Stomach (tissue), 9 donors: ENCODE results near the gene MYBPH. TPM values are rescaled to one million over a fixed set of nuclear protein-coding genes. Genes with fewer than 3 reads are reported as not detected.

Experiments used
- DNase-seq, 2 donors: peaks; one replicate each; pipeline versions ENCODE4 v3.0.0 to v3.0.0-alpha.2; 2013 to 2019
- H3K27ac ChIP-seq, 5 donors: fragments of 200-600 bp in 4 of 5; sonication (generic) in 4 of 5; one replicate each; pipeline ENCODE4 v1.5.1; 2013 to 2019; ENCODE audit warnings: mild to moderate bottlenecking in 1 of 5, moderate library complexity in 1 of 5
- H3K27me3 ChIP-seq, 3 donors: fragments of 200-600 bp; sonication (generic); one replicate each; pipeline ENCODE4 v1.5.1; 2017 to 2019; ENCODE audit warnings: mixed run types in 1 of 3
- H3K36me3 ChIP-seq, 4 donors: fragments of 200-600 bp; sonication (generic); 1 replicate in 3 of 4; 2 replicates in 1 of 4; pipeline ENCODE4 v1.5.1; 2016 to 2019
- H3K4me1 ChIP-seq, 4 donors: fragments of 200-600 bp; sonication (generic); one replicate each; pipeline ENCODE4 v1.5.1; 2016 to 2019
- H3K4me3 ChIP-seq, 4 donors: fragments of 200-600 bp; sonication (generic) in 3 of 4; one replicate each; pipeline ENCODE4 v1.5.1; 2016 to 2019; ENCODE audit warnings: mild to moderate bottlenecking in 1 of 4
- H3K9me3 ChIP-seq, 4 donors: fragments of 200-600 bp; sonication (generic); one replicate each; pipeline ENCODE4 v1.5.1; 2016 to 2019
- EP300 ChIP-seq: sonication (generic); formaldehyde crosslinking; IDR thresholded peaks from one replicate; pipeline ENCODE4 v1.6.1; 2017; ENCODE audit warnings: antibody characterized with exemption
- POLR2A ChIP-seq, 4 donors: fragments of 450-650 bp; IDR thresholded peaks; one replicate each; pipeline ENCODE4 v1.6.1; 2016; ENCODE audit warnings: antibody characterized with exemption in 4 of 4, control low read depth in 2 of 4, mild to moderate bottlenecking in 1 of 4, moderate library complexity in 1 of 4
- POLR2AphosphoS5 ChIP-seq, 3 donors: sonication (generic); formaldehyde crosslinking; IDR thresholded peaks; one replicate each; pipeline ENCODE4 v1.6.1; 2016; ENCODE audit warnings: antibody characterized with exemption in 3 of 3
- WGBS, 5 donors: extraction: QIAGEN DNeasy Blood & Tissue Kit in 3 of 5; methylation state at CpG; one replicate each; pipeline versions ENCODE4 v1.1.5 to v1.1.7; 2013 to 2018; 5-methylcytosine and 5-hydroxymethylcytosine counted together
- intact Hi-C: fragments of 100-400 bp; cut with DNase I; formaldehyde crosslinking; loops from one replicate; pipeline ENCODE4 v1.15.1; 2023; ENCODE audit warnings: low total_unique reads
- polyA plus RNA-seq, 3 donors: library from polyadenylated mRNA; stranded (reverse); fragments of 200-250 nt; gene quantifications; one replicate each; pipeline ENCODE4 v1.2.3, GENCODE V29; 2013
- total RNA-seq, 5 donors: library from RNA; depleted of rRNA; stranded (reverse); fragments of >200 nt; gene quantifications; one replicate each; pipeline versions ENCODE4 v1.1.0 to v1.2.3, GENCODE V29; 2014 to 2016
- TF ChIP-seq, protein P1 (sequence below), 7 experiments: fragments of 450-650 bp in 4 of 7; fragments of 200-600 bp in 3 of 7; sonication (generic) in 3 of 7; IDR thresholded peaks; one replicate each; pipeline ENCODE4 v1.5.1; 2016 to 2019; ENCODE audit warnings: antibody characterized with exemption in 7 of 7, control low read depth in 2 of 7, mild to moderate bottlenecking in 1 of 7
- donor health status: healthy with polysubstance abuse.
- donor health status: Bipolar disorder and iron deficiency.
- donor health status: healthy.

Gene MYBPH
- total and polyA plus RNA-seq, 8 donors = 0.05 to 0.19 TPM; not detected in 6

DNA sequence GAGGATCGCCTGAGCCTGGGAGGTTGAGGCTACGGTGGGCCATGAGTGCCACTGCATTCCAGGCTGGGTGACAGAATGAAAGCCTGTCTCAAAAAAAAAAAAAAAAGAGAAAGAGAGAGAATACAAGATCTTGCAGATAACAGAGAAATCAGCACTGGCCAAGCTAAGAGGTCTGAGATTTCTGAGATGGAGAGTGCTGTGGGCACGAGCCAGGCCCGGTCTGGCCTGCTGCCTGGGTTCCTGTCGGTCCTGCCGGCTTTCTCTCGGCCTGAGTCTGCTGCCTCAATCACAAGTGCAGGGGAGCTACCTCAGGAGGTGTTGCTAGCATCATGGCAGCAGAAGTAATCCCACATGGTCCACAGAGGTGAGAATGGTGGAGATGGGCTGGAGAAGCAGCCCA lies 29.1 kb downstream of the MYBPH start:
- intact Hi-C loops = no loop called here
- H3K9me3 ChIP-seq = no peaks in the 10 kb centered on the region
- no peaks in the 10 kb centered on the region for H3K4me1 ChIP-seq
- H3K36me3 ChIP-seq = no peaks in the 10 kb centered on the region
- no peak overlapping the region for H3K4me3 ChIP-seq
- no peak for TF ChIP-seq POLR2A (IDR thresholded peaks at IDR 0.05)
- TF ChIP-seq EP300 = no peak
- no peak for TF ChIP-seq POLR2AphosphoS5 (IDR thresholded peaks at IDR 0.05)
- H3K27me3 ChIP-seq = no peaks in the 10 kb centered on the region
- no peak for DNase-seq
- WGBS, 5 donors = 78 to 90% (median 87%) methylated on average over 7 of the region's 7 CpGs
- H3K27ac ChIP-seq = no peak overlapping the region

DNA sequence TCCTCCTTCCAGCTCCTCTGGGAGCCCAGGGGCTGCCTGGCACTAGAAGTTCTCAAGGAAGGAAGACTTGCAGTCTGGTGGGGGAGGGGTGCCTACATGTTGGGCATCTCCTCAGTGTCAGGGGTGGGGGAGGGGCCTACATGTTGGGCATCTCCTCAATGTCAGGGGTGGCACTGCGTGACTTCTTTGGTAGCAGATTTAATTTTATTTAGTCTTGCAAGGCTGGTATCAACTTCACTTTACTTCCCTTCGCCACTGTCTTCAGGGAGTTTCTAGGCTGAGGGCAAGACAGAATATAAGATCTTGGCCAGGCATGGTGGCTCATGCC lies 29.6 kb downstream of the MYBPH start:
- Histone ChIP-seq H3K9me3 (no peaks in the 10 kb centered on the region), H3K36me3 (no peaks in the 10 kb centered on the region), H3K27ac (no peak overlapping the region), H3K27me3 (no peaks in the 10 kb centered on the region), H3K4me3 (no peak overlapping the region), H3K4me1 (no peaks in the 10 kb centered on the region)
- intact Hi-C loops = no loop called here
- no peak for DNase-seq
- whole genome bisulfite sequencing, 5 donors = 82 to 100% (median 92%) methylated on average over 2 of the region's 2 CpGs
- TF ChIP-seq EP300 (no peak), POLR2AphosphoS5 (IDR thresholded peaks at IDR 0.05) (no peak), POLR2A (IDR thresholded peaks at IDR 0.05) (no peak)
- TF ChIP-seq, protein P1, sequence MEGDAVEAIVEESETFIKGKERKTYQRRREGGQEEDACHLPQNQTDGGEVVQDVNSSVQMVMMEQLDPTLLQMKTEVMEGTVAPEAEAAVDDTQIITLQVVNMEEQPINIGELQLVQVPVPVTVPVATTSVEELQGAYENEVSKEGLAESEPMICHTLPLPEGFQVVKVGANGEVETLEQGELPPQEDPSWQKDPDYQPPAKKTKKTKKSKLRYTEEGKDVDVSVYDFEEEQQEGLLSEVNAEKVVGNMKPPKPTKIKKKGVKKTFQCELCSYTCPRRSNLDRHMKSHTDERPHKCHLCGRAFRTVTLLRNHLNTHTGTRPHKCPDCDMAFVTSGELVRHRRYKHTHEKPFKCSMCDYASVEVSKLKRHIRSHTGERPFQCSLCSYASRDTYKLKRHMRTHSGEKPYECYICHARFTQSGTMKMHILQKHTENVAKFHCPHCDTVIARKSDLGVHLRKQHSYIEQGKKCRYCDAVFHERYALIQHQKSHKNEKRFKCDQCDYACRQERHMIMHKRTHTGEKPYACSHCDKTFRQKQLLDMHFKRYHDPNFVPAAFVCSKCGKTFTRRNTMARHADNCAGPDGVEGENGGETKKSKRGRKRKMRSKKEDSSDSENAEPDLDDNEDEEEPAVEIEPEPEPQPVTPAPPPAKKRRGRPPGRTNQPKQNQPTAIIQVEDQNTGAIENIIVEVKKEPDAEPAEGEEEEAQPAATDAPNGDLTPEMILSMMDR (IDR thresholded peaks at IDR 0.05) = no peak

DNA sequence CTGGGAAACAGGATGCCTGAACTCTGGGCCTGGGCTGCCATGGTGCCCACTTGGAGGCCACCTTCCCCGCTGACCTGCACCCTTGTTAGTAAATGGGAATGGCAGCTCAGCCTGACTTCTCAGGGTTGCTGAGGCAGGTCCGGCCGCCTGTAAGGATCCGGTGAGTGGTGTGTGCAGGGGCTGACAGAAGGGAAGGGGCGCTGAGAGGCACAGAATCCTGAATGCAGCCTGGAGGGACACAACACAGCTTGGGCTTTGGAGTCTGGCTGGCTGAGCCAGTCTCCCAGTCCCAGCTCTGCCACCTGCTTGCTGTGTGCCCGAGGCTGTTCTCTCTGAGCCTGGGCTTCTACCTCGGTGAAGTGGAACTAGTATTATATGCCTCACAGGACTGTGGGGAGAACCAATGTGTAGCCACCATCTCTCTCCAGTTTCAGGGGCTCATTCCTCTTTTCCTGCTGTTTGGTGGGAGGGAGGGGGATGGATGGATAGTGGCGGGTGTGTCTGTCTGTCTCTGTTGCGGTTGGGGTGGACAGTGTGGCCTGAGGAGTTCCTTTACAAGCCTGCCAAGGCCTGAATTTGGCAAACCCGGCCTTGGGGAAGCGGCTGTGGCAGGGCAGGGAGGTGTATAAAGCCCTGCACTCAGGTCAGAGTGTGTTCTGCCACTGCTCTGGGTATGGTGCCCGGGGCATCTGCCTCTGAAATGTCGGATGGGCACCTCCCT lies 30.1 kb downstream of the MYBPH start:
- H3K4me3 ChIP-seq = no peak overlapping the region
- no peak for TF ChIP-seq POLR2AphosphoS5 (IDR thresholded peaks at IDR 0.05)
- TF ChIP-seq, protein P1 (IDR thresholded peaks at IDR 0.05) = no peak
- TF ChIP-seq EP300 = no peak
- no peak for TF ChIP-seq POLR2A (IDR thresholded peaks at IDR 0.05)
- WGBS, 5 donors = 85 to 92% (median 90%) methylated on average over 11 to 13 of the region's 13 CpGs
- DNase-seq = no peak
- intact Hi-C loops = no loop called here
- no peaks in the 10 kb centered on the region for H3K9me3 ChIP-seq
- no peaks in the 10 kb centered on the region for H3K4me1 ChIP-seq
- no peaks in the 10 kb centered on the region for H3K27me3 ChIP-seq
- H3K27ac ChIP-seq = no peak overlapping the region
- H3K36me3 ChIP-seq = no peaks in the 10 kb centered on the region

DNA sequence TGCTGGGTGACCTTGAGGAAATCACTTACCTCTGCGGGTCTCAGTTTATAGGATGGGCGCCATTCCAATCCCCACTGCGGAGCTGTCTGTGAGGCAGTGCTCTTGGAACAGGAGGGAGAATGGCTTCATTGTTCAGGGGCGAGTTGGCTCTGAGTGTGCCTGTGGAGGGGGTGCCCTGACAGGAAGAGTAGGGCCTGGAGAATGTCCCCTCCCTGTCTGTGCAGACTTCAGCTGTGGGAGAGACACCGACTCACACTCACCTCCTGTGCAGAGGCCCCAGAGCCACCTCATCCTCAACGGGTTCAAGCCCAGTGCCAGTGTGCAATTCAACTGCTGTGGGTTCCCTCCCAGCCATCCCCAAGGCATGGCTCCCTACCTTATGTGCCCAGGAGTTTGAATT lies 31.0 kb downstream of the MYBPH start:
- no peak overlapping the region for H3K27ac ChIP-seq
- no peaks in the 10 kb centered on the region for H3K9me3 ChIP-seq
- H3K4me1 ChIP-seq = no peaks in the 10 kb centered on the region
- no peak overlapping the region for H3K4me3 ChIP-seq
- WGBS, 5 donors = 44 to 60% (median 56%) methylated on average over 6 of the region's 6 CpGs
- H3K36me3 ChIP-seq = no peaks in the 10 kb centered on the region
- intact Hi-C loops = no loop called here
- no peaks in the 10 kb centered on the region for H3K27me3 ChIP-seq
- peak in 1 of 2 donors; percentile 53 for DNase-seq
- no peak for TF ChIP-seq POLR2AphosphoS5 (IDR thresholded peaks at IDR 0.05)
- no peak for TF ChIP-seq EP300
- TF ChIP-seq, protein P1 (IDR thresholded peaks at IDR 0.05) = no peak
- no peak for TF ChIP-seq POLR2A (IDR thresholded peaks at IDR 0.05)

DNA sequence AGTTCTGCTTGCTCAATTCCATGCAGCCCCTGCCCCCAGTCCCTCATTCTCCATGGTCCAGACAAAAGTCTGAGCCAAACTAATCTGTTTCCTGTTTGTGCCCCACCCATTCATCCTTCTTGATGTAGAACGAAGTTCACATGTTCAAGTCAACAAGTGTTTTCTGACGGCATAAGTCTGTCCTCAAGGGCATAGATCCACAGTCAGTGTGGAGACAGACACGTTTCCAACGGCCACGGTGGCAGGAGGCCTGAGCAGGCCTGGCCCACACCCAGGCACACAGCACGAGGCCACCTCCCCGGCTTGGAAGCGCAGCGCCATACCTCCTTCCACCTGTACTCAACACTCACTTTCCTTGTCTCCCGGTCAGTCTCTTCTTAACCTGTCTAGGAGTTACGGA lies 32.0 kb downstream of the MYBPH start:
- no peak overlapping the region for H3K4me3 ChIP-seq
- H3K27me3 ChIP-seq = no peaks in the 10 kb centered on the region
- H3K9me3 ChIP-seq = no peaks in the 10 kb centered on the region
- 69 to 79% (median 75%) methylated on average over 11 of the region's 11 CpGs for WGBS, 5 donors
- H3K27ac ChIP-seq = no peak overlapping the region
- intact Hi-C loops = no loop called here
- DNase-seq = no peak
- TF ChIP-seq POLR2A (IDR thresholded peaks at IDR 0.05) (no peak), EP300 (no peak), POLR2AphosphoS5 (IDR thresholded peaks at IDR 0.05) (no peak)
- TF ChIP-seq, protein P1 (IDR thresholded peaks at IDR 0.05) = no peak
- H3K4me1 ChIP-seq = no peaks in the 10 kb centered on the region
- no peaks in the 10 kb centered on the region for H3K36me3 ChIP-seq
